Raji (cell line): Measurements from ENCODE around the gene CAMK2N2.

Source experiments
- POLR2A ChIP-seq: IDR thresholded peaks from 2 replicates; pipeline ENCODE4 v1.6.1; 2011; ENCODE audit warnings: low read depth, low read length, control low read depth; ENCODE audit not compliant: insufficient read depth

The CAMK2N2 gene

GRCh38 chr3:184218814-184219213 is 42.5 kb downstream of the CAMK2N2 start:
- no peak for TF ChIP-seq POLR2A

- TF ChIP-seq POLR2A = no peak
These were observed 49.6 kb downstream of the CAMK2N2 start for GRCh38 chr3:184211718-184212117.

- TF ChIP-seq POLR2A = no peak
These were observed 50.1 kb downstream of the CAMK2N2 start for GRCh38 chr3:184211297-184211696.
